HG03108 (cell line): ENCODE measurements around the gene ASMTL.
"Not testable (repeated sequence)": the region's sequence is repeated elsewhere in the genome, so short reads cannot be mapped to it uniquely, and the experiment has no call there.

Source experiments
- ATAC-seq: cut with Tn5 transposase; IDR thresholded peaks from one replicate; pipeline ENCODE4 v1.9.1; 2021; ENCODE audit warnings: moderate library complexity; ENCODE audit not compliant: unreplicated experiment

Gene ASMTL

DNA sequence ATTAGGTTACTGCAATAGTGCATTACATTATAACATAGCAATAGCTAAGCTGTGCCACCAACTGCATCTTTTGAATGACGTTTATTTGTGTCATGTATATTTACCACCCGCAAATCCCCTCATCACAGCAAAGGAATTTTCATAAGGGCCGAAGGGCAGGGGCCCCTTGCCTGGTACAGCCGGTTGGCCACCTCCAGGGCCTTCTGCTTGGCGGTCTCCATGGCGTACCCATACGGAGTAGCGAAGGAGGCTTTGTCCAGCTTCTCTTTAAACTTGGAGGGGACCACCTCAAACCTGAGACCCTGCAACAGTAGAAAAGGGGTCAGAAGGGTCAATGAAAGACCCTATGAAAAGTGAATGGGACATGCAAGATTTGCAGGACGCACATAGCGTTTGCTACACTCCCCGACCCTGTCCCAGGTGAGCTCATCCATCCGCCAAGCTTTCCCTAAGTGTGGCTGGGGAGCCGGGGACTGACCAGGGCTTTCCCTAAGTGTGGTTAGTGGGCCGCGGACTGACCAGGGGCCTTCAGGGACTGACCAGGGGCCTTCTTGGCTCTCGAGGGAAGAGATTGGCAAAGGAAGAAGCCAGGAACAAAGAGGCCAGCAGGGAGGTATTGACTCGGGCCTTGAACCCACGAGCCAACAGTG, 10.6 kb downstream of the ASMTL start:
- ATAC-seq: no peak

DNA sequence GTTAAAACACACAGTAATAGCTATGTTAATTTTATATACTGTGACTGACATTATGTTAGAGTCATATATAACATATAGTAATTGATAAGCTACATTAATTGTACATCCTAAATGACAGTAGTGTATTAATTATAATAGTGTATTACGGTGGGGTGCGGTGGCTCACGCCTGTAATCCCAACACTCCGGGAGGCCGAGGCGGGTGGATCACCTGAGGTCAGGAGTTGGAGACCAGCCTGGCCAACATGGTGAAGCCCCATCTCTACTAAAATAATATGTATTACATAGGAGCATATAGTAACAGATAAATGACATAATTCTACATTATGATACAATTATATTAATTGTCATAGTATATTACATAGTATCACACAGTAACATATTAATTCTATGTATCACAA, 12.2 kb downstream of the ASMTL start:
- ATAC-seq: no peak

DNA sequence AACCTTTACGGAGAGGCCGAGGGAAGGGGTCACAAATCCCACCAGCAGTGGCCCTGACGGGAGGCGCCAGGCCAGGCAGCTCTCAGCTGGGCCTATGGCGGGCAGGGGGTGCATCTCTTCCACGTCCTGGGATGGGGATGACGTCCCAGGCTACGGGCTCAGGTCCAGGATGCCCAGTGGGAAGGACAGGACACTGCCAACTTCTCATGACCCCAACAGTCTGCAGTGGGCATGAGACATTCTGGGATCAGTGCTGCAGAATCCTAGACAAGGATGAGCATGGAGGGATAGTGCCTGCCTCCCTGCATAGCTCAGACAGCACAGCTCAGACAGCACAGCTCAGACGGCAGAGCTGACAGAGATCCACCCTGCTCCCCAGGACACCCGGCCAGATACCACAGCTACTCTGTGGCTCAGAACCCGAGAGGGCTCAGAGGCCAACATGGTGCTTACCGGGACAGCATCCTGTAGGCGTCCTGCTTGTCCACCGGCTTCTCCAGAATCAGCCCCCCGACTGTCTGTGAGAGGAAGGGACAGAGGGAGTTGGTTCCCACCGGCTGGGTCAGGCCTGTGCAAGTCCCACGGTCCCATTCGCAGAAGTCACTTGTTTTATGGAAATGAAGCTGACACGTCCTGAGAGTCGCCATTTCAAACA, 17.3 kb downstream of the ASMTL start:
- ATAC-seq: no peak

DNA sequence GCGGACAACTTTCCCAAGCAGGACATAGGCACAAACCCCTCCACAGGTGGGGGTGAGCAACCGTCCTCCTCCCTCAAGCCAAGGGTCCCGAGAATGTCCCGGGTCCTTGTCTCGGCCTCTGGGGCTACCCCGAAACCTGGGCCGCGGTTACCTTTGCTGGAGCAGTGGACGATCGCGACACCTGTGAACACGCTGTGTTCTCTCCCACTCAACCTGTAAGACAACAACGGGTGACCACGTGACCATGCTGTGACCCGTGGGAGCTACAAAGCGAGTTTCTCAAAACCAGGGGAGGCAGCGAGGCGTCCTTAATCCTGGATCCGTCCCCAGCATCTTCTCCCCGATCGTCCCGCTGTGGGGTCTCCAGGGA, 17.9 kb downstream of the ASMTL start:
- ATAC-seq: no peak

DNA sequence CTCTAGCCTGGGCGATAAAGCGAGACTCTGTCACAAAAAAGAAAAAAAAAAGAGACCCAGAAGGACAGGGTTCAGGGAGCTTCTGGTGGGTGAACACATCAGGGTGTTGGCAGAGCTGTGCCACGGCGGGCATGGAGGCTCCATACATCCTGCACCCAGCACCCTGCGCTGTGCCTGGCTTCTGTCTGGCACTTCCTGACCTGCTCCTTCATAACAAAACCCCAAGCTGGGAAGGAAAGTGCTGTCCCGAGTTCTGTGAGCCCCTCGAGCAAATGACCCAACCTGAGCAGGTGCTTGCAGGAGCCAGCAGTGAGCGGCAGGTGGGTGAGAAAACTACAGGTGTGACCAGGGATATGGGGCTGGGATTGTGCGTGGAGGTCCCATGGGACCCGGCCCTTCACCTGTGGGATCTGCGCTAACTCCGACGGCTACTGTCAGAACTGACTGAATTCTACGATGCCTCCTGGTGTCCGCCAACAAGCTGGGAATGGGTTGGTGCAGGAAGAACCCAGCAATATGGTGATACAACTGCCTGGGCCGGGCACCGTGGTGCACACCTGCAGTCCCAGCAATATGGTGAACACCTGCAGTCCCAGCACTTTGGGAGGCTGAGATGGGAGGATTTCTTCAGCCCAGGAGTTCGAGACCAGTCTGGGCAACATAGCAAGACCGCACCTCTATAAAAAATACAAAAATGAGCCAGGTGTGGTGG, 18.9 kb downstream of the ASMTL start:
- no peak for ATAC-seq

DNA sequence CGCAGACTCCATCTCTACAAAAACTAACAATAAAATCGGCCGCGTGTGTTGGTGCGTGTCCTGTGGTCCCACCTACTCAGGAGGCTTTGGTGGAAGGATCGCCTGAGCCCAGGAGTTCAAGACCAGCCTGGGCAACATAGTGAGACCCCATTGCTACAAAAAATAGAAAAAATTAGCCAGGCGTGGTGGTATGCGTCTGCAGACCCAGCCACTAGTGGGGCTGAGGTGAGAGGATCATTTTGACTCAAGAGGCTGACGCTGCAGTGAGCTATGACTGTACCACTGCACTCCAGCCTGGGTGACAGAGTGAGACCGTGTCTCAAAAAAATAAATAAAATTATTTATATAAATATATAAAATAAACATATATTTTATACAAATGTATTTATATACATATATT, 22.3 kb downstream of the ASMTL start:
- ATAC-seq: no peak

DNA sequence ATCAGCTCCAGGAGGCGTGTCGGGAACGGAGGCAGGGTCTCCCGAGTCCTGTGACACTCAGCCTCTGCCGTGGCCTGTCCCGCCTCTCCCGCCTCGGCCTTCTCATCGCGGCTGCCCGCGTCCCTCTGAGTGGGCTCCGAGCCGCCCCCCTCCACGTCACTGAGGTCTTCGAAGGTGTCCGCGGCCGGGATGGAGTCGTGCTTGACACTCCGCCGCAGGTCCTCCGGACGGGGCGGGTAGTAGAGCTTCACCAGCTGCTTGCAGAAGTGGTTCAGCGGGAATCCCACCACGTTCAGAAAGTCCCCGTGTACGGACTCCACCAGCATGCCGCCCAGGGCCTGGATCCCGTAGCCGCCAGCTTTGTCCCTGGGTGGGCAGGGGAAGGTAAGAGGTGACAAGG, 25.0 kb downstream of the ASMTL start:
- ATAC-seq: no peak

DNA sequence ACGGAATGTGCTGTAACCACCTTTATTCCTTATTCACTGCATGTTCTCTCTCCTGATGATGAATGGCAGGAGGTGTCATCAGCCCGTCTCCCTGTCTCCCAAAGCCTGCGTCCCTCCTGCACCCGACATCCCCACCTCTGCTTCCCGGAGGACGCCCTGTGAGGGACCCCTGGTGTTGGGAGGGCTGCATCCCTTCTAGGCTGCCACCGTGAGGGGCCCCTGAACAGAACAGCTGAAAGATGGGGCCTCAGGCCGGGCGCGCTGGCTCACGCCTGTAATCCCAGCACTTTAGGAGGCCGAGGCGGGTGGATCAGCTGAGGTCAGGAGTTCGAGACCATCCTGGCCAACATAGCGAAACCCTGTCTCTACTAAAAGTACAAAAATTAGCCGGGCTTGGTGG, 26.4 kb downstream of the ASMTL start:
- ATAC-seq: not testable (repeated sequence)

DNA sequence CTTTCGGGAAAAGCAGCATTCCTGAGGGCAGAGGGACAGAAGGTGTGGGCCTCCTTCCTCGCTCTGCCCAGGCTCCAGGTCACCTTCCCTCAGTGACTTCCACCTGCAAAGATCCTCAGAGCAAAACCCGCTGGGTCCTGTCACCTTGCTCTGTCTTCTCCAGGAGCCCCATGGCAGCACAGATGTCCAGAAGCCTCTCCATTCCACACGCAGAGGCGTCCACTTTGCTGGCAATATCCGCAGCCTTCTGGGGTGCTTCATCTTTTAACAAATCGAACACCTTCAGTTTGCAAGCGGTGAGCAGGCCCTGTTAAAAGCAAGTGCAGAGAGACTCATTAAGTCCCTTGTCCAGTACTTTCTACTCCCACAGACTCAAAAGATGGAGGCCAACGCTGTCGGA, 27.3 kb downstream of the ASMTL start:
- no peak for ATAC-seq

DNA sequence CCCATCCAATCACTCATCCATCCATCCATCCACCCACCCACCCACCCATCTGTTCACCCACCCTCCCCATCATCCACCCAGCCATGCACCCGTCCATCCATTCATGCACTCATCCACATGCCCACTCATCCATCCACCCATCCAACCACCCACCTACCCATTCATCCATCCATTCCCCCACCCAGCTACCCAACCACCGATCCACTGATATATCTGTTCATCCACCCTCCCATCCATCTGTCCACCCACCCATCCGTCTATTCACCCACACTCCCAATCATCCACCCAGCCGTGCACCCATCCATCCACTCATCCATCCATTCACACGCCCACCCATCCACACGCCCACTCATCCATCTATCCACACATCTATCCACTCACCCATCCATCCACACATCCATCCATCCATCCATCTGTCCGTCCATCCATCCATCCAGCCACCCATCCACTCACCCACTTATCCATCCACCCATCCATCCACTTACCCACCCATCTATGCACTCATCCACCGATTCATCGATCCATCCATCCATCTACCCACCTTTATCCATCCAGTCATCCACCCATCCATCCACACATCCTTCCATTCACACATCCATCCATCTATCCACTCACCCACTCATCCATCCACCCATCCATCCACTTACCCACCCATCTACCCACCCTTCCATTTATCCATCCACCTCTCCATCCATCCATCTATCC, 28.4 kb downstream of the ASMTL start:
- no peak for ATAC-seq

DNA sequence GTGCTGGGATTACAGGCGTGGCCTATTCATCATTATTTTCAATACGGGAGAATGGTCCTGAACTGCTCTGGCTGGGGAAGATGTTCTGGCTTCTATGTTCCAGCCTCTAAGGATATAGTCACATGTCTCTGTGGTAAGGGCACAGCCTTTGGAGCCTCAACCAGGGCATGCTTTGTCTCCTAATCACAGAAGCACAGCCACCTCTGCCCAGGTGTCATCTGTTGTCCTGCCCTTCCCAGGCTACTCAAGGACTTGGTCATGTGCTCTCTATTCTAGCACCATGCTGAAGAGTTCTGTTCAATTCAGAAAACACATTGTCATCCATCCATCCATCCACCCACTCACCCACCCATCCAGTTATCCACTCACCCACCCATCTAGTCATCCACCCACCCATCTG, 29.5 kb downstream of the ASMTL start:
- no peak for ATAC-seq

DNA sequence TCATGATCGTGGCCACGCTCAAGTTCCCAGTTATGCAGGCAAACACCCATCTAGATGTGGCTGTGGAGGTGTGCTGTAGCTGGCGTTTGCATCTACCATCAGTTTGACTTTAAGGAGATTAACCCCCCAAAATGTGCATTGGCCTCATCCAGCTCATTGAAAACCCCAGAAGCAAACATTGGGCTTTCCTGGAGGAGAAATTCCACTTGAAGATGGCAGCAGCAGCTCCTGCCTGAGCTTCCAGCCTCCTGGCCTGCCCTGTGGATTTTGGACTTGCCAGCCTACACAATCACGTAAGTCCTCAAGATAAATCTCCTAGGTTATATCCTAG, 30.6 kb downstream of the ASMTL start:
- no peak for ATAC-seq

DNA sequence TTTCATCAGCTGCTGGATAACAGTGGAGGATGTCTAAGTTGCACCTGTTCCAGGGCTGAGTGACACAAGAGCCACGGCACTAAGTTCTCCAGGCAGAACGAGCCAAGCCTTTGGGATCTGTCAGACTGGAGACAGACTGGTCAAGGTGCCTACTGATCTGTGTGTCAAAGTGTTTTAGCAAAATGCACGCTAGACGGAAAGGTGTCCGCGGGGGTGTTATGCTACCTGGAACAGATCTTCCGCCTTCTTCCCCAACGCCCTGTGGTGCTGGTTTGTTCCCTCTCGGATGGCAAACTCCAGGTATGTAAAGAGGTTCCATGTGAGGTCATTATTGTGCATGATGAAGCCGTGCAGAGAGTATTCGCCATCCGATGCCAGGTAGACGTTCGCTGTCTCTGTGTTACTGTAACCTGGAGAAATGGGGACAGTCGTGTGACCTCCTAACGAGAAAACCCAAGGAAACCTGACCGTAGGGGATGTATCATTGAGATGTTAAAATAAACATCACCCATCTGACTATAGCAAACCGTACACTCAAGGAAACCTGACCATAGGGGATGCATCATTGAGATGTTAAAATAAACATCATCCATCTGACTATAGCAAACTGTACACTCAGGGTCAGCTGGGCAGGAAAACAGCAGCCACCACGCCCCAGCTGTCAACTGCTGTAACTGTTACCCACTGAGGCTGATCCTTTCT, 31.1 kb downstream of the ASMTL start:
- ATAC-seq: no peak

DNA sequence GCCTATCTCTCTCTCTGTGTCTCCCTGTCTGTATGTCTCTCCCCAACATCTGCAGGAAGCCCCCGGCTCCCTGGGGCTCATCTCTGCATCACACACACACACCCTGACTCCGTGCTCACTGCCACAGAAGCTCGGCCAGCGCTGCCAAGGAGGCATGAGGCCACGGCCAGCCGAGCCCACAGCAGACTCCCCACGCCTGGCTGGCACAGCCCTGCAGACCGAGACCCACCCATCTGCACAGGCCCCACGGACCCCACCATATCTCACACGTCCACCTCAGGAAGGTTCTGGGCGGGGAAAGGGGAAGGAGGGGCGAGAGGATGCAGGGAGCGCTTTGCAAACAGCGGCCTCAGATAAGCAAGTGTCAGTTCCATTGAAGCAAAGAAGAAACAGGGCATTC, 32.3 kb downstream of the ASMTL start:
- ATAC-seq: no peak

DNA sequence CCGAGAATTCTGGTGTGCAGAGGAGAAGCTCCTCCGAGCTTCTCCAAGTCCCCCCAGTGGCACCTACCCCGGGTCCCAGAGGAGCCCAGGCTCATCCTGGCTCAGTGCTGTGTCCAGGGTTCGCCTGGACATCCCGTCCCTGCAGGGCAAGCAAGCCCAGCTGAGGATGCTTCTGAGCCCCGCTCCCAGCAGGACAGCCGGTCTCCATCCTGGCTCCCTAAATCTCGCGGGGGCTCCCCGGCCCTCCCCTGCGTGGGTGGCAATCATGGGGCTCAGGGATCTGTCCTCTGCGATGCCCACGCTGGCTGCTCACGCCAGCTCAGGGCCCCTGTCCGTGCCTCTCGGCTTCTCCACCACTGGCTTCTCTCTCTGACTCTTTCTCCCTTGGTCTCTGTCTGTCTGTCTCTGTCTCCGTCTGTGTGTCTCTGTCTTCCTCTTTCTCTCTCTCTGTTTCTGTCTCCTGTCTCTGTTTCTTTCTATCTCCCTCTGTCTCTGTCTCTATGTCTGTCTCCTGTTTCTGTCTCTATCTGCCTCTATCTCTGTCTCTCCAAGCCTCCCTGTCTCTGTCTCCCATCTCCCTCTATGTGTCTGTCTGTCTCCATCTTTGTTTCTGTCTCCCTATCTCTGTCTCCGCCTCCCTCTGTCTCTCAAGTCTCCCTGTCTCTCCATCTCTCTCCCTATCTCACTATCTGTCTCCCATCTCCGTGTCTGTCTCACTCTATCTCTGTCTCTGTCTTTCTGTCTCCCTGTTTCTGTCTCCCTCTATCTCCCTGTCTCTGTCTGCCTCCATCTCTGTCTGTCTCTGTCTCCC, 33.0 kb downstream of the ASMTL start:
- no peak for ATAC-seq

DNA sequence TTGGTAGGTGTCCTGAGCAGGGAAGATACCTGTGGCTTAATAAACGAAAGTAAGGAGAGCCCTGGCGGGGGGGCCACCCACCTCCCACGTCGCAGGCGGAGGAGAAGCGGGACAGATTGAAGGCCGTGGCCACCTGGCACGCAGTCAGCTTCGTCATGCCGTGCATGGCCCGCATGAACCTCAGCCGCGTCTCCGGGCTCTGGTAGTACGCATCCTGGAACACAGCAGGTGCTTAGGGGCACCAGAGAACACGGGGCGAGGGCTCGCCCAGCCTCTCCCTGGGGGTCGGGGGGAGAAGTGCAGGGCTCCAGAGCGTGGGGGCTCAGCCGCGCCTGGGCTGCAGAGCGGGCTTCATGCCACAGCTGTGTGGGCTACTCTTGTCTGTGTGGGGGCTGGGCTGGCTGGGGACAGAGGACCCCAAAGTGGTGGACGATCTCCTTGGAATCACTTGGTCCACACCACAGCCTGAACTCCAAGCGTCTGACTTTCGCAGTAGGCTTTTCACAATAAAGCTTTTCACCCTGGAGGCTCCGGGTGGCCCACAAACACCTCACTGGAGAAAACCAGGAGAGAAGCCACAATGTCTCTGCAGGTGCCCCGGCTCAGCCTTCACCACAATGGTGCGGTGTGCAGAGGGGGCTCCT, 33.7 kb downstream of the ASMTL start:
- no peak for ATAC-seq

DNA sequence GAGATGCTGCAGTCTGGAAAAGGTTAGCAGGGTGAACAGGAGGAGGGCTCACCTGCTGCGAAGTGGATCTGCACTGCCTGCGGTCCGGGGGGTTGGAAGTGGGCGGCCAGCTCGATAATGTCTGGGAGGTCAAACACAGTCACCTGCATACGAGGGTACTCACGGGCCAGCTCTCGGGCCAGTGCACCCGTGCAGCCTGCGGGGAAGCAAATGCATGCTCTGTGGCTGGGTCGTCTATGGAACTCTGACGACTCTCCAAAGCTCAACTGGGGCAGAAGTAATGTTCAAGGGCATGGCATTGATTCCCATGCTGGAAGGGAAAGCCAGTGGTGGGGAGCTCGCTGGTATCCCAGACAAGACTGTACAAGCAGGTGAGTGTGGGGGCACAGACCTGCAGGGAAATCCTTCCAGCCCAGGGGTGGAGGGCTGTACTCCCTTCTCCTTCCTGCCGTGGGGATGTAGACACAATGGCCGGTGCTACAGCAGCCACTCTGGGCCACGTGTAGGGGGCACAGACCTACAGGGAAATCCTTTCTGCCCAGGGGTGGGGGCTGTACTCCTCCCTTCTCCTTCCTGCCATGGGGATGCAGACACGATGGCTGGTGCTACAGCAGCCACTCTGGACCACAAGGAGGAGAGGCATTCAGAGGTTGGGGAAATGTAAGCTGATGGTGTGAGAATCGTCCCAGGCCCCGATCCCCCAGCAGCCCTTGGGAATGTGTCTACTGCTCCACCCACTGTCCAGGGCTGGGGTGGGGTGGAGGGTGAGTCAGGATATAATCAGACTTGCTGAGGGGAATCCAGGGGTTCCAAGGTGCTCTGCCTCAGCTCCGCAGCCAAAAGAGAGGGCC, 34.6 kb downstream of the ASMTL start:
- no peak for ATAC-seq

DNA sequence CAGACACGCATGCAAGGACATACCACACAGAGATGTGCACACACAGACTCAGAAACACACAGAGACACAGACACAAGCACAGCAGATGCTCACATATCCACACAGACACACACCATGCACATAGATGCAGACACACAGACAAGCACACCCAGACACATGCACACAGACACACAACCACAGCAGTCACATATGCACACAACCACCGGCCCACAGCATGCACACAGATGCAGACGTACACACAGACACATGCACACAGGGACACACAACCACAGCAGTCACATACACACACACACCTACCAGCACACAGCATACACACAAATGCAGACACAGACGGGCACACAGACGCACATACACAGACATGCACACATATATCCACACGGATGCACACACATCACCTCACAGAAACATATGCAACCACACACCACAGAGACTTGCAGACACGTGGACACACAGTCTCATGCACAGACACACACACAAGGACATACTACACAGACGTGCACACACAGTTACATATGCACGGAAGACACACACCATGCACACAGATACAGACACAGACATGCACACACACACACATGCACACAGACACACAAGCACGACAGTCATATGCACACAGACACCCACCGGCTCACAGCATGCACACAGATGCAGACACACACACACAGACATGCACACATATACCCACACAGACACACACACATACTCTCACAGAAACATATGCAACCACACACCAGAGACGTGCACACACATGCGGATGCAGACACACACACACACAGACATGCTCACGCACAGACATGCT, 35.5 kb downstream of the ASMTL start:
- ATAC-seq: no peak
